KMS-11 (cell line): ENCODE results near the gene TSPAN31.
A peak's percentile ranks its signal among the peaks of the same experiment; 100 is the strongest.

ENCODE experiments used
- H2AFZ ChIP-seq: fragments of 200-600 bp; sonication (generic); 2 replicates; pipeline ENCODE4 v1.6.1; 2016; ENCODE audit warnings: antibody characterized with exemption, mixed run types, low read depth
- H3K27ac ChIP-seq: fragments of 200-600 bp; sonication (generic); 2 replicates; pipeline ENCODE4 v1.6.1; 2016; ENCODE audit warnings: mild to moderate bottlenecking, mixed run types
- H3K27me3 ChIP-seq: fragments of 200-600 bp; sonication (generic); 2 replicates; pipeline ENCODE4 v1.6.1; 2017; ENCODE audit warnings: mild to moderate bottlenecking, low read depth, mixed run types, moderate library complexity; ENCODE audit not compliant: insufficient read depth
- H3K36me3 ChIP-seq: fragments of 200-600 bp; sonication (generic); 2 replicates; pipeline ENCODE4 v1.6.1; 2017; ENCODE audit warnings: mild to moderate bottlenecking, mixed run types; ENCODE audit not compliant: insufficient read depth
- H3K4me1 ChIP-seq: fragments of 200-600 bp; sonication (generic); 2 replicates; pipeline ENCODE4 v1.6.1; 2016; ENCODE audit warnings: mild to moderate bottlenecking, low read depth, mixed run types; ENCODE audit not compliant: poor library complexity, severe bottlenecking
- H3K4me2 ChIP-seq: fragments of 200-600 bp; sonication (generic); 2 replicates; pipeline ENCODE4 v1.7.0; 2016; ENCODE audit warnings: mild to moderate bottlenecking, mixed run types
- H3K4me3 ChIP-seq: fragments of 200-600 bp; sonication (generic); IDR thresholded peaks from 2 replicates; pipeline ENCODE4 v1.6.1; 2017; ENCODE audit warnings: low read depth, low read length, mixed read lengths; ENCODE audit not compliant: insufficient read depth
- H3K79me2 ChIP-seq: fragments of 200-600 bp; sonication (generic); 2 replicates; pipeline ENCODE4 v1.6.1; 2016; ENCODE audit warnings: low read depth, mixed run types; ENCODE audit not compliant: insufficient read depth
- H3K9ac ChIP-seq: fragments of 200-600 bp; sonication (generic); 2 replicates; pipeline ENCODE4 v1.6.1; 2016; ENCODE audit warnings: mild to moderate bottlenecking, mixed run types
- H4K20me1 ChIP-seq: fragments of 200-600 bp; sonication (generic); 2 replicates; pipeline ENCODE4 v1.6.1; 2016; ENCODE audit warnings: mild to moderate bottlenecking, mixed run types; ENCODE audit not compliant: insufficient read depth
- TF ChIP-seq, protein P1 (sequence below): fragments of 200-600 bp; sonication (generic); conservative IDR thresholded peaks from 2 replicates; pipeline ENCODE4 v1.6.1; 2017; ENCODE audit warnings: low read depth, mild to moderate bottlenecking, antibody characterized with exemption, low read length, moderate library complexity, mixed read lengths

The TSPAN31 gene

DNA sequence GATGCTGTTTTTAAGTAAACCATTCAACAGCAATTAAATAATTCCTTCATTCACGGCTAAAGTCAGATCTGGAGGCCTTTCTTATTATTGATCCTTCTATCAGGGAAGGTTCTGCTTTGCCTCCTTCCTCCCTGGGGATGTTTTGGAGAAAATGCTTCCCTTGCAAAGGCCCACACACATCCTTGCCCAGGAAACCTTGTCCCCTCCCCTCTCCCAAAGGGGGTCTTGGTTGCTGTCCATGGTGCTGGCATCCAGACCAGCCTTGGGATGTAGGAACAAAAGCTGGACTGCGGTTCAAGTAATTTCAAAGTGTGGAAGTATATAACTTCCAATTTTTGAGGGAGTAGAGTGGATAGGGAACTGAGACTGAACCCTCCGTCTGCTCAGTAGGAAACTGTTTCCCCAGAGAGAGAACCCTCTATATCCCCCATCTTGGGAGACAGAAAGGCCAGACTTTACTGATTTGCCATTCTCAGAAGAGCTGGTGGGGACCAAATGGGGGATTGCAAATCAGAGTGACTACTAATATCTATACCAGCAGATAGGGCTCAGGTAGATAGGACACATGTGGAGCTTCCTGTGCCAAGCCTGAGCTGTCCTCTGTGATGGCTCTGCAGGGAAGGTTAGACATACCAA, 15.6 kb downstream of the TSPAN31 start:
- peaks cover 13% of the 10 kb centered on the region for H3K4me1 ChIP-seq
- TF ChIP-seq, protein P1, sequence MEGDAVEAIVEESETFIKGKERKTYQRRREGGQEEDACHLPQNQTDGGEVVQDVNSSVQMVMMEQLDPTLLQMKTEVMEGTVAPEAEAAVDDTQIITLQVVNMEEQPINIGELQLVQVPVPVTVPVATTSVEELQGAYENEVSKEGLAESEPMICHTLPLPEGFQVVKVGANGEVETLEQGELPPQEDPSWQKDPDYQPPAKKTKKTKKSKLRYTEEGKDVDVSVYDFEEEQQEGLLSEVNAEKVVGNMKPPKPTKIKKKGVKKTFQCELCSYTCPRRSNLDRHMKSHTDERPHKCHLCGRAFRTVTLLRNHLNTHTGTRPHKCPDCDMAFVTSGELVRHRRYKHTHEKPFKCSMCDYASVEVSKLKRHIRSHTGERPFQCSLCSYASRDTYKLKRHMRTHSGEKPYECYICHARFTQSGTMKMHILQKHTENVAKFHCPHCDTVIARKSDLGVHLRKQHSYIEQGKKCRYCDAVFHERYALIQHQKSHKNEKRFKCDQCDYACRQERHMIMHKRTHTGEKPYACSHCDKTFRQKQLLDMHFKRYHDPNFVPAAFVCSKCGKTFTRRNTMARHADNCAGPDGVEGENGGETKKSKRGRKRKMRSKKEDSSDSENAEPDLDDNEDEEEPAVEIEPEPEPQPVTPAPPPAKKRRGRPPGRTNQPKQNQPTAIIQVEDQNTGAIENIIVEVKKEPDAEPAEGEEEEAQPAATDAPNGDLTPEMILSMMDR: no peak
- no peaks in the 10 kb centered on the region for H4K20me1 ChIP-seq
- no peaks in the 10 kb centered on the region for H3K36me3 ChIP-seq
- peaks cover 14% of the 10 kb centered on the region for H3K27me3 ChIP-seq
- H3K9ac ChIP-seq: no peak overlapping the region
- H2AFZ ChIP-seq: no peak overlapping the region
- no peak overlapping the region for H3K4me3 ChIP-seq
- H3K4me2 ChIP-seq: no peak overlapping the region
- H3K79me2 ChIP-seq: no peaks in the 10 kb centered on the region
- no peak overlapping the region for H3K27ac ChIP-seq

DNA sequence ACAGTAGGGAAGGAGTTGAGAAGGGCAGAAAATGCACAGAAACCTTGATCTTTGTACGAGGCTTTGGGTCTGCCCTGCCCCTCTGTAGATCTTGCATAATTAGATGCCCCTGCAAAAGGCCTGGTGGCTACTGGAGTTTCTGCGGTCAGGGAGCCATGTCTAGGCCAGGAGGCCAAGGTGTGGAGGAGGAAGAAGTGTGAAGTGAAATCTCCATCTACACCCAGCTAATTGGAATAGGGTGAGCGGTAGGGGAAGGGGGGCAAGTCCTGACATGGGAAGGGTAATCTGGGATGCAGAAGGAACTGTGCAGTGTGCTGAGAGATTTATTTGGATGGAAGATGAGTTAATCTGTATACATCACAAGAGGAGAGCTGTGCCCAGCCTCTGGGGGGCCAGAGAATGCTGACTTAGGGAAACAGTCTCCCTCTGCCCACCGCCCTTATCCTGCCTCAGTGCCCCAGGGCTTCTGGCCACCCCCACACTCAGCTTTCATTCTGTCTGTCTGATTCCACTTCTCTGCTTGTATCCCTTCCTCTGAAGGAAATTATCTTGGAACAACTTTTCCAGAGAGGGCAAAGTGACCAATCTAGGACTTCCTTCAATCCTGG, 16.7 kb downstream of the TSPAN31 start:
- peaks cover 18% of the 10 kb centered on the region for H3K27me3 ChIP-seq
- H3K4me1 ChIP-seq: peaks cover 10% of the 10 kb centered on the region
- no peak overlapping the region for H3K4me2 ChIP-seq
- TF ChIP-seq, protein P1: no peak
- no peak overlapping the region for H2AFZ ChIP-seq
- no peak overlapping the region for H3K9ac ChIP-seq
- H4K20me1 ChIP-seq: no peaks in the 10 kb centered on the region
- H3K27ac ChIP-seq: no peak overlapping the region
- no peaks in the 10 kb centered on the region for H3K36me3 ChIP-seq
- no peak overlapping the region for H3K4me3 ChIP-seq
- no peaks in the 10 kb centered on the region for H3K79me2 ChIP-seq

DNA sequence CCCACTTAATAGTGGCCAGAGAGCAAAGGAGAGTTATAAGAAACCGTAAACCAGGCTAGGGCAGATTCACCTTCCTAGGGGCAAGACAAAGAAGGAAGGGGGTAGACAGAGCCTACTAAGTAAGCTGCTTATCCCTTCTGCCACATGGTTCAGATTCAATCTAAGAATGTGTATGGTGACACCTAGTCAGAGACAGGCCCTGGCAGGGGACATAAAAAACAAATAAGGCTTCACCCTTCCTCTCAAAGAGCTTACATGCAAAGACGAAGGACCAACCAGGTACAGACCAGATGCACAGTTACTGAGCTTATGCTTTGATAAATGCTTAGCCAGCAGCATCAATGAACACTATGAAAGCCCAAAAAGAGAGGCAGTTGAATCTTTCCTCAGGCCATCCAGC, 17.6 kb downstream of the TSPAN31 start:
- H3K36me3 ChIP-seq: no peaks in the 10 kb centered on the region
- no peak overlapping the region for H3K4me2 ChIP-seq
- no peaks in the 10 kb centered on the region for H4K20me1 ChIP-seq
- no peak overlapping the region for H3K27ac ChIP-seq
- peaks cover 18% of the 10 kb centered on the region for H3K27me3 ChIP-seq
- H3K79me2 ChIP-seq: no peaks in the 10 kb centered on the region
- H3K4me1 ChIP-seq: peaks cover 6% of the 10 kb centered on the region
- TF ChIP-seq, protein P1: no peak
- no peak overlapping the region for H2AFZ ChIP-seq
- no peak overlapping the region for H3K9ac ChIP-seq
- no peak overlapping the region for H3K4me3 ChIP-seq

DNA sequence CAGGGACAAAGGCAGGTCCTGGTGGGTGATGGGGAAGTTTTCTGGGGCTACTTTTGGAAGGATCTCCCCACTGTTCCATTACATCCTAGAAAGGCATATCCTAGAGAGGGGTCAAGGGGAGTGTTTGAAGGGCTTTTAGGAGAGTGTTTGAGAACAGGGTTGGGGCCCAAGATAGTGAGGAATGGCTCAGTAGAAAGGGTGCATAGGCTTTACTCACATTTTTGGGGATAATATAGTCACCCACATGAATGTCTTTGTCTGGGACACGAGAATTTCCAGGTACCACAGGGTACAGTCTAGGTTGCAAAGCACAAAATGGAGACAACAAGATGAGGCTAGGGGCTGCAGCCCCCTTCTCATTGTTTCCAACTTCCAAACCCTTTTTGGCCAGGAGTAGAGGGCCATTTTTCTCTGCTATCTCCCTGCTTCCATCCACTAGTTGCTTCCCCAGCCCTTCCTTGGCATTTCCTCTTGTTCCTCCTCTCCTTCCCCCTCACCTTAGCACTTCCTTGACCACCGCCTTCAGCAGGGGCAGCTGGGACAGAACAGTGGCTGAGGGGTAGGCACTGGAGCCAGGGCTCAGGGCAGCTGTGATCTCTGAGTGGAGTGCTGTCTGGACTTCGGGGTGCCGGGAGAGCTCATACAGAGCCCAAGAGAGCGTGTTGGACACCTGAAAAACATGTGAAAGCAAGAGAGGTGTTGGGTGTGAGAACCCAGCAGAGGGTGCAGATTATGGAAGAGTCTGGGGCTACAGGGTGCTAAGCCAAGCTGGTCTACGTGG, 19.2 kb downstream of the TSPAN31 start:
- peak overlapping the region; percentile 73 for H3K4me2 ChIP-seq

More for the DNA sequence above, 19.2 kb downstream of the TSPAN31 start:
- H3K36me3 ChIP-seq: no peaks in the 10 kb centered on the region
- peaks cover 18% of the 10 kb centered on the region for H3K27me3 ChIP-seq
- H4K20me1 ChIP-seq: no peaks in the 10 kb centered on the region
- no peak overlapping the region for H3K4me3 ChIP-seq
- H3K9ac ChIP-seq: no peak overlapping the region
- TF ChIP-seq, protein P1: no peak
- no peaks in the 10 kb centered on the region for H3K79me2 ChIP-seq
- H3K27ac ChIP-seq: no peak overlapping the region
- H2AFZ ChIP-seq: peak overlapping the region; percentile 83; the same call in 1 of the 2 replicates
- peaks cover 6% of the 10 kb centered on the region for H3K4me1 ChIP-seq
